Measurements from ENCODE around the gene HS3ST4. TPM values are rescaled to one million over a fixed set of nuclear protein-coding genes. Genes with fewer than 3 reads are reported as not detected.

The HS3ST4 gene
- total RNA-seq, 1 donor from 2014 or later: not detected

DNA sequence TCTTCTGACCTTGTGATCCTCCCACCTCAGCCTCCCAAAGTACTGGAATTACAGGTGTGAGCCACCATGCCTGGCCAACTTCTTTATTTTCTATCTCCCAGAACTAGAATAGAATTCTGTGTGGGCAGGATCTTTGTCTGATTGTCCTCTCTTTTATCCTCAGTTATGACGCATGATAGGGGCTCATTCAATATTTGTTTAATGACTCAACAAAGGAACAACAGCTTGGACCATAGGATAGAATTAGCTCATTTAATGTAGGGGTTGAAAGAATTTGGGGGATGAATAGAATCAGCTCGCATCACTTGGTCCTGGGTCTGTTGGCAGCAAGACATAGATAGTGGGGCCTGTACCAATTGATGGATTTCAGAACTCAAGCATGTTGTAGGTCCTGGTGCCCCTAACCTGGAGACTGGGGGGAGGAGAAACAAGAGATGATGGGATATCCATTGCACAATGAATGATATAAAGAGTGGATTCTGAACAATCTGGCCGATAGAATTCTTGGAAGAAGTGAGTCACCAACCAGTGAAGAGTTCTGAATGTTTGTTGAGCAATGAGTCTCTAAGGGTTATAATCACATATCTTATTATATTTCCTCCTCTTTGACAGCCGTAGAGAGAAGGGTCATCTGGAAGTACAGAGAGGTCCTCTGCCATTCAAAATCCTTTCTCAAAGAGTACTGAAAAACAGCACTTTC lies 250.2 kb downstream of the HS3ST4 start:
- Histone ChIP-seq H3K4me3 (ENCODE audit: low read depth, low read length) (no peak overlapping the region), H3K27me3 (ENCODE audit: control insufficient read depth, insufficient read depth, low read length) (no peaks in the 10 kb centered on the region), H3K36me3 (ENCODE audit: control insufficient read depth, insufficient read depth, low read length) (no peaks in the 10 kb centered on the region)
- DNase-seq (ENCODE audit: low read depth) (no peak), FAIRE-seq (no peak)
- TF ChIP-seq, protein P1, sequence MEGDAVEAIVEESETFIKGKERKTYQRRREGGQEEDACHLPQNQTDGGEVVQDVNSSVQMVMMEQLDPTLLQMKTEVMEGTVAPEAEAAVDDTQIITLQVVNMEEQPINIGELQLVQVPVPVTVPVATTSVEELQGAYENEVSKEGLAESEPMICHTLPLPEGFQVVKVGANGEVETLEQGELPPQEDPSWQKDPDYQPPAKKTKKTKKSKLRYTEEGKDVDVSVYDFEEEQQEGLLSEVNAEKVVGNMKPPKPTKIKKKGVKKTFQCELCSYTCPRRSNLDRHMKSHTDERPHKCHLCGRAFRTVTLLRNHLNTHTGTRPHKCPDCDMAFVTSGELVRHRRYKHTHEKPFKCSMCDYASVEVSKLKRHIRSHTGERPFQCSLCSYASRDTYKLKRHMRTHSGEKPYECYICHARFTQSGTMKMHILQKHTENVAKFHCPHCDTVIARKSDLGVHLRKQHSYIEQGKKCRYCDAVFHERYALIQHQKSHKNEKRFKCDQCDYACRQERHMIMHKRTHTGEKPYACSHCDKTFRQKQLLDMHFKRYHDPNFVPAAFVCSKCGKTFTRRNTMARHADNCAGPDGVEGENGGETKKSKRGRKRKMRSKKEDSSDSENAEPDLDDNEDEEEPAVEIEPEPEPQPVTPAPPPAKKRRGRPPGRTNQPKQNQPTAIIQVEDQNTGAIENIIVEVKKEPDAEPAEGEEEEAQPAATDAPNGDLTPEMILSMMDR (IDR thresholded peaks at IDR 0.05; ENCODE audit: insufficient read depth, low read length, severe bottlenecking): no peak

DNA sequence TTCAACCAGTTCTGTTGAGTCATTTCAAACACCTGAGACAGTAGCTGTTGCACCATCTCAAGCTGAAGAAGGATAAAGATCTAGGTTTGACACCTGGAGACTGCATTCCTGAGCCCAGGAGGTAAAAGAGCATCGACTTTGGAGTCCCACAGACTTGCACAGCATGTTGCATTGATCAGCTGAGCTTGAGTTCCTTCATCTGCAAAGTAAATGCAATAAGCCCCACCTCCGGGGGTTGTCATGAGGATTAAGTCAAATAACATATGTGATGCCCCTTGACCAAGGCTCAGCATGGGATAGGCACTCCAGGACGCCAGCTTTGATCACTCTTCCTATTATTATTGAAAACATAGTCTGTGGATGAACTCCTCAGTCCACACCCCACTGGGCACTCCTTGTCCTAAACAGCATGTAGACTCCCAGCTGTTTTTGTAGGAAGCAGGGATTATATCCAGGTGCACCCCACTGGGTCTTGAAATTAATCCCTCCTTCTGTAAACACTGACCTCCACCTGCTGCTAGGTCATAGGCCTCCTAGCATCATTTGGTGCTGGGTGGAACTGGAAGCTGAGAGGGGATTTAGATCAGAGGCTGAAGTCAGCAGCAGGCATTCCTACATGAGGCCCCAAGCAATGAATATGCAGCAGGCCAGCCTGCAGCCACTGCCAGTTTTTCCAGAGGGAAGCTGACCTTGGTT lies 259.0 kb downstream of the HS3ST4 start:
- no peak for FAIRE-seq
- DNase-seq (ENCODE audit: low read depth): no peak

DNA sequence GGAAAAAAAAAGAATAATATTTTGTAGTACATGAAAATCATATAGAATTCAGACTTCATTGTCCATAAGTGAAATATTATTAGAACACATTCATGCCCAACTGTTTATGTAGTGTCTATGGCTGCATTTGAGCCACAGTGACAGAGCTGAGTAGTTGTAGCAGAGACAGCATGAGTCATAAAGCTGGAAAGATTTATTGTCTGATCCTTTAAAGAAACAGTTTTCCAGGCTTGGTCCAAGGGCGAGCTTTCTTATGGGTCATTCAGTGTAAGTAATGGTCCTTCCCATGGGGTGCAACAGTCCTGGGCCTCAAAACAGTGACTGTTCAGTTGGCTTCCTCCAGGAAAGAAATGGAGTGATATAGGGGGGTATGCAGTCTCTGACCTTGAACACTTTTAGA lies 260.2 kb downstream of the HS3ST4 start:
- TF ChIP-seq, protein P1 (IDR thresholded peaks at IDR 0.05; ENCODE audit: insufficient read depth, low read length, severe bottlenecking): no peak
- H3K27me3 ChIP-seq (ENCODE audit: control insufficient read depth, insufficient read depth, low read length): no peaks in the 10 kb centered on the region
- no peak for DNase-seq (ENCODE audit: low read depth)
- H3K4me3 ChIP-seq (ENCODE audit: low read depth, low read length): no peak overlapping the region
- H3K36me3 ChIP-seq (ENCODE audit: control insufficient read depth, insufficient read depth, low read length): no peaks in the 10 kb centered on the region
- FAIRE-seq: no peak

More for the DNA sequence above, 259.0 kb downstream of the HS3ST4 start:
- H3K27me3 ChIP-seq (ENCODE audit: control insufficient read depth, insufficient read depth, low read length): no peaks in the 10 kb centered on the region
- TF ChIP-seq, protein P1 (IDR thresholded peaks at IDR 0.05; ENCODE audit: insufficient read depth, low read length, severe bottlenecking): no peak
- H3K36me3 ChIP-seq (ENCODE audit: control insufficient read depth, insufficient read depth, low read length): no peaks in the 10 kb centered on the region
- H3K4me3 ChIP-seq (ENCODE audit: low read depth, low read length): no peak overlapping the region

DNA sequence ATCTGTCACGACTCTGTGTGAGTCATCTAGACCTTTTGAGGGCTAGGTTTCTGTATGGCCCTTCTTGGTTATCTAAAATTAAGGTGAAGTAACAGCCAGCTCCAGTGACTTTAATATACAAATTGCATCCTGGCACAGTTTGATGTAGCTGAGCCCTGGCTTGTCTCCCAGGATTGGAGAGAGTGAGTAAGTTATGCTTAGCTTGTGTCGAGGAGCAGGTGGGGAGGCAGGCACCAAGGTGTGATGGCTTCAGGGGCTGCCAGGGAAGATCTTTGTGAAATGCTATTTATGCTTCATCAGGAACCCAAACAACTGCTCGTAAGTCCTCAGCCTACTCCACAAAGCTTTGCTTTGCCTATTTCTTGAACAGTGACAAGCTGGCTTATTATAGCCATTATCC lies 261.2 kb downstream of the HS3ST4 start:
- Histone ChIP-seq H3K4me3 (ENCODE audit: low read depth, low read length) (no peak overlapping the region), H3K36me3 (ENCODE audit: control insufficient read depth, insufficient read depth, low read length) (no peaks in the 10 kb centered on the region), H3K27me3 (ENCODE audit: control insufficient read depth, insufficient read depth, low read length) (no peaks in the 10 kb centered on the region)
- FAIRE-seq (no peak), DNase-seq (ENCODE audit: low read depth) (no peak)
- TF ChIP-seq, protein P1 (IDR thresholded peaks at IDR 0.05; ENCODE audit: insufficient read depth, low read length, severe bottlenecking): no peak

DNA sequence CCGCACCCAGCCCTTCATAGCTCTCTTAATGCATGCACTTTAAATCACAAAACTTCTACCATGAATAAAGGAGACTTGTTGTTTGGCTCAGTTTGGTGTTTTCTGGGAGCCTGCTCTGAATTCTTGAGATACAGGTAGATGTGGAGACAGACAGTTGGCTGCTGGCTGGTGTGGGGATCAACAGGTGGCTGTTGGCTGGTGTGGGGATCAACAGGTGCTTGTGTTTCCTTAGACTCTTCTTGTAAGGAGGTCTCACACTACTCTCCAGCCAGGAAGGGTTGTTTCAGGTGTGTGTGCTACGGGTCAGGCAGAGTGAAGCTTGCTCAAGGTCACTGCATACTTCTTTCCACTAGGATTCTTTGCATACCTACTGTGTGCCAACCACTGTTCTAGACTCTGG lies 265.9 kb downstream of the HS3ST4 start:
- Histone ChIP-seq H3K27me3 (ENCODE audit: control insufficient read depth, insufficient read depth, low read length) (no peaks in the 10 kb centered on the region), H3K36me3 (ENCODE audit: control insufficient read depth, insufficient read depth, low read length) (no peaks in the 10 kb centered on the region), H3K4me3 (ENCODE audit: low read depth, low read length) (no peak overlapping the region)
- DNase-seq (ENCODE audit: low read depth) (no peak), FAIRE-seq (no peak)
- TF ChIP-seq, protein P1 (IDR thresholded peaks at IDR 0.05; ENCODE audit: insufficient read depth, low read length, severe bottlenecking): no peak
